IMR-90 (cell line): ENCODE results near the gene ARHGEF10L. TPM values are rescaled to one million over a fixed set of nuclear protein-coding genes. Genes with fewer than 3 reads are reported as not detected.

ENCODE experiments used
- ATAC-seq: fragments of 200-7000 bp; cut with Tn5 transposase; 2 replicates; pipeline ENCODE4 v1.9.1; 2020; ENCODE audit warnings: low read depth, mild to moderate bottlenecking, moderate library complexity
- BruUV-seq: library from RNA; stranded (reverse); fragments of 400-500 nt; replicated peaks from 2 replicates; lab custom pipeline; 2021; lab: Mats Ljungman, UMichigan
- CTCF ChIA-PET: fragments of 300-600 bp; formaldehyde crosslinking; extraction: SDS; loops from one replicate; lab custom pipeline; 2021; ENCODE audit warnings: antibody characterized with exemption; lab: Yijun Ruan, JAX
- POLR2A ChIA-PET: fragments of 300-600 bp; sonication (Branson Sonifier 250); formaldehyde crosslinking; loops from one replicate; lab custom pipeline; 2022; ENCODE audit warnings: antibody characterized with exemption; ENCODE audit not compliant: unreplicated experiment; lab: Charles Lee
- DNase-seq: peaks from one replicate; pipeline ENCODE4 v3.0.0; 2013
- H2AFZ ChIP-seq: replicated peaks from 2 replicates; pipeline ENCODE3; 2013; ENCODE audit warnings: low read length, mild to moderate bottlenecking; ENCODE audit not compliant: poor library complexity
- H2AK5ac ChIP-seq: 2 replicates; pipeline ENCODE4 v1.6.1; 2013; ENCODE audit warnings: low read depth, low read length, inconsistent platforms
- H2AK9ac ChIP-seq: replicated peaks from 2 replicates; pipeline ENCODE3; 2013; ENCODE audit warnings: mild to moderate bottlenecking, low read depth, low read length, moderate library complexity; ENCODE audit not compliant: poor library complexity
- H2BK120ac ChIP-seq: 2 replicates; pipeline ENCODE4 v1.6.1; 2013; ENCODE audit warnings: low read depth, low read length, inconsistent platforms
- H2BK15ac ChIP-seq: 3 replicates; pipeline ENCODE4 v1.6.1; 2013; ENCODE audit warnings: low read depth, low read length, inconsistent platforms
- H2BK20ac ChIP-seq: 2 replicates; pipeline ENCODE4 v1.6.1; 2013; ENCODE audit warnings: low read depth, mild to moderate bottlenecking, inconsistent platforms, low read length, moderate library complexity
- H2BK5ac ChIP-seq: 2 replicates; pipeline ENCODE4 v1.6.1; 2013; ENCODE audit warnings: mild to moderate bottlenecking, low read depth, low read length, inconsistent platforms; ENCODE audit not compliant: poor library complexity, severe bottlenecking
- H3K14ac ChIP-seq: replicated peaks from 2 replicates; pipeline ENCODE4 v1.6.1; 2013; ENCODE audit warnings: low read depth, low read length, inconsistent platforms
- H3K18ac ChIP-seq: 2 replicates; pipeline ENCODE4 v1.6.1; 2013; ENCODE audit warnings: low read depth, low read length, control low read depth
- H3K23ac ChIP-seq: 2 replicates; pipeline ENCODE4 v1.6.1; 2013; ENCODE audit warnings: low read depth, low read length, inconsistent platforms
- H3K27ac ChIP-seq: 2 replicates; pipeline ENCODE4 v1.5.1; 2013; ENCODE audit warnings: mild to moderate bottlenecking, control low read depth, low read length; ENCODE audit not compliant: insufficient read depth
- H3K27me3 ChIP-seq: 2 replicates; pipeline ENCODE4 v1.6.1; 2013; ENCODE audit warnings: low read length; ENCODE audit not compliant: control insufficient read depth, insufficient read depth
- H3K36me3 ChIP-seq: 2 replicates; pipeline ENCODE4 v1.6.1; 2013; ENCODE audit warnings: low read length, mixed read lengths; ENCODE audit not compliant: control insufficient read depth, insufficient read depth
- H3K4ac ChIP-seq: 2 replicates; pipeline ENCODE4 v1.6.1; 2013; ENCODE audit warnings: low read depth, low read length, inconsistent platforms
- H3K4me1 ChIP-seq: 2 replicates; pipeline ENCODE4 v1.6.1; 2013; ENCODE audit warnings: low read length, mixed read lengths; ENCODE audit not compliant: control insufficient read depth, insufficient read depth
- H3K4me2 ChIP-seq: 2 replicates; pipeline ENCODE4 v1.6.1; 2013; ENCODE audit warnings: low read depth, mild to moderate bottlenecking, control low read depth, low read length, moderate library complexity
- H3K4me3 ChIP-seq: 2 replicates; pipeline ENCODE4 v1.5.1; 2013; ENCODE audit warnings: low read depth, mild to moderate bottlenecking, control low read depth, low read length, moderate library complexity; ENCODE audit not compliant: insufficient read depth
- H3K56ac ChIP-seq: 2 replicates; pipeline ENCODE4 v1.6.1; 2013; ENCODE audit warnings: low read length, inconsistent platforms; ENCODE audit not compliant: insufficient read depth; ENCODE audit errors: extremely low read depth
- H3K79me1 ChIP-seq, 2 experiments: 2 replicates each; pipeline ENCODE4 v1.6.1; 2013; ENCODE audit warnings: low read length in 2 of 2, inconsistent platforms in 1 of 2, low read depth in 1 of 2
- H3K9ac ChIP-seq: 2 replicates; pipeline ENCODE4 v1.6.1; 2013; ENCODE audit warnings: low read depth, low read length, control low read depth
- H3K9me1 ChIP-seq: 2 replicates; pipeline ENCODE4 v1.6.1; 2013; ENCODE audit warnings: low read length, inconsistent platforms; ENCODE audit not compliant: insufficient read depth
- H3K9me3 ChIP-seq: 2 replicates; pipeline ENCODE4 v1.6.1; 2013; ENCODE audit warnings: low read length; ENCODE audit not compliant: control insufficient read depth, insufficient read depth
- H4K20me1 ChIP-seq: 2 replicates; pipeline ENCODE4 v1.6.1; 2013; ENCODE audit warnings: low read length, inconsistent platforms; ENCODE audit not compliant: insufficient read depth
- H4K5ac ChIP-seq: 2 replicates; pipeline ENCODE4 v1.6.1; 2013; ENCODE audit warnings: mild to moderate bottlenecking, low read depth, low read length, control low read depth
- H4K8ac ChIP-seq, 2 experiments: 2 replicates each; pipeline ENCODE4 v1.6.1; 2013; ENCODE audit warnings: low read depth in 2 of 2, low read length in 2 of 2, control low read depth in 1 of 2, inconsistent platforms in 1 of 2
- H4K91ac ChIP-seq: 2 replicates; pipeline ENCODE4 v1.6.1; 2013; ENCODE audit warnings: low read depth, low read length, inconsistent platforms; ENCODE audit not compliant: insufficient read depth
- FOS ChIP-seq: fragments of 150-350 bp; IDR thresholded peaks from 2 replicates; pipeline ENCODE4 v1.6.1; 2016; ENCODE audit warnings: low read depth, low read length
- WGBS, 2 experiments: methylation state at CpG; one replicate each; pipeline versions ENCODE4 v1.1.5 to v1.1.7; 2013; ENCODE audit warnings: missing lambda C conversion rate in 2 of 2; ENCODE audit not compliant: insufficient read length in 1 of 2; ENCODE audit errors: extremely low coverage in 2 of 2; 5-methylcytosine and 5-hydroxymethylcytosine counted together
- dilution Hi-C: fragments of 300-500 bp; cut with HindIII; formaldehyde crosslinking; loops from one replicate; pipeline ENCODE4 v1.14.3; 2018; ENCODE audit warnings: low sequenced_read_pairs; ENCODE audit not compliant: unreplicated experiment
- in situ Hi-C: fragments of 300-500 bp; cut with MboI; formaldehyde crosslinking; loops from 3 replicates; pipeline ENCODE4 v1.14.3; 2019; ENCODE audit warnings: low sequenced_read_pairs, inconsistent platforms, mixed read lengths
- intact Hi-C: fragments of 100-400 bp; cut with micrococcal nuclease; formaldehyde crosslinking; loops from 2 replicates; pipeline ENCODE4 v1.10.0; 2022
- polyA plus RNA-seq, 3 experiments: library from polyadenylated mRNA; depleted of rRNA; stranded (reverse); fragments of >200 nt; gene quantifications; 2 replicates each; pipeline ENCODE4 v1.2.3, GENCODE V29; 2012; ENCODE audit warnings: low replicate concordance in 1 of 3
- total RNA-seq: library from RNA; depleted of rRNA; stranded (reverse); fragments of >200 nt; gene quantifications from 2 replicates; pipeline ENCODE4 v1.2.3, GENCODE V29; 2012
- TF ChIP-seq, protein P1 (sequence below): fragments of 150-350 bp; IDR thresholded peaks from 2 replicates; pipeline ENCODE4 v1.6.1; 2016; ENCODE audit warnings: low read depth, mild to moderate bottlenecking, low read length, moderate library complexity, borderline replicate concordance

The ARHGEF10L gene
- total and polyA plus RNA-seq, 2 of the 4 experiments (the other 2 are of a cell fraction): 4.8 to 12.4 TPM

DNA sequence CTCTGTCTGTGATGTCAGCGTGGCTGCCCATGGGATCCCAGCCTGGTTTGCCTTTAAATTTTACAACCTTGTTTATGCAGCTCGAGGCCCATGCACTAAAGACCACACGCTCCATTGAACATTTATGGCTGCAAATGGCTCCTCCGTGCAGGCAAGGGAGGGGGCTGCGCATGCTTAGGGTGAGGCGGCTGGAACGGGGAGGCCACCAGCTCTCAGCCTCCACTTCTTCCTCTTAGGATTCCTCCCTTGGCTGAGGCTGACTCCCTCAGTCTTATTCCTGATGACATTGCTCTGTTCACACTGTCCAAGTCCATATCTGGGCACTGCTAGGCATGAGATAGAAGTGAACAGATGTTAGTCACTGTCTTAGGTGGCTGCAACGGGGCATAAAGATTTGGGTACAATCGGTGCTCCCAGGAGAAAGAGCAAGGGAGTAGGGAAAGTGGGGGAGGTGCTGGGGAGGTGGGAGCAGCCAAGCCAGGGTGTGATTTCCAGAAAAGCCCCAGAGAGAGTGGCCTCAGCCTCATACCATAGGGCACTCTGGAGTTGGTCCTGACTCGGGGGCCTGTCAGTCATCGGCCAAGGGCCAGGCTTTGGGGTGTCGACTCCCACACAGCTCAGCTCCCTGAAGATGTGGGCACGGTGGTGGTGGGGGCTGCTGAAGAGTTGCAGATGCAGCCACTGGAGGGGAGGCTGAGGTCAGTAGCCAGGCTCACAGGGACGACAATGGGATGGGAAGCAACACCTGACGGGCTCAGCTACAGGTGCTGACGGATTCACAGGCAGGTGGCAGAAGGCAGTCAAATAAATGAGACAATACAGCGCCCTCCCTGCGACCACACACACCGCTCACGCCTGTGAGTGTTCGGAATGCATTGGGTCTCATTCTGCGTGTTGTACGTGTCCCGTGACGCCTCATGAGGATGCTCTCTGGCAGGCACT lies 178.4 kb downstream of the ARHGEF10L start:
- H3K79me1 ChIP-seq: no peaks in the 10 kb centered on the region
- H3K9me3 ChIP-seq: no peaks in the 10 kb centered on the region
- TF ChIP-seq FOS: no peak
- TF ChIP-seq, protein P1, sequence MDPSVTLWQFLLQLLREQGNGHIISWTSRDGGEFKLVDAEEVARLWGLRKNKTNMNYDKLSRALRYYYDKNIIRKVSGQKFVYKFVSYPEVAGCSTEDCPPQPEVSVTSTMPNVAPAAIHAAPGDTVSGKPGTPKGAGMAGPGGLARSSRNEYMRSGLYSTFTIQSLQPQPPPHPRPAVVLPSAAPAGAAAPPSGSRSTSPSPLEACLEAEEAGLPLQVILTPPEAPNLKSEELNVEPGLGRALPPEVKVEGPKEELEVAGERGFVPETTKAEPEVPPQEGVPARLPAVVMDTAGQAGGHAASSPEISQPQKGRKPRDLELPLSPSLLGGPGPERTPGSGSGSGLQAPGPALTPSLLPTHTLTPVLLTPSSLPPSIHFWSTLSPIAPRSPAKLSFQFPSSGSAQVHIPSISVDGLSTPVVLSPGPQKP: no peak
- H3K4ac ChIP-seq: no peak overlapping the region
- no peaks in the 10 kb centered on the region for H3K36me3 ChIP-seq
- ATAC-seq (no peak), DNase-seq (no peak)
- no peak overlapping the region for H2BK120ac ChIP-seq
- dilution Hi-C loops (no loop called here), intact Hi-C loops (no loop called here), in situ Hi-C loops (no loop called here)
- no peaks in the 10 kb centered on the region for H4K20me1 ChIP-seq
- peaks cover 5% of the 10 kb centered on the region for H3K27me3 ChIP-seq
- POLR2A ChIA-PET: no interaction called here
- H3K18ac ChIP-seq: no peak overlapping the region
- H2AFZ ChIP-seq: no peak overlapping the region
- H4K8ac ChIP-seq: no peak overlapping the region
- peak overlapping the region; percentile 66 for H2AK9ac ChIP-seq
- H2AK5ac ChIP-seq: no peak overlapping the region
- no peaks in the 10 kb centered on the region for H3K4me1 ChIP-seq
- H2BK15ac ChIP-seq: no peak overlapping the region
- no peak overlapping the region for H2BK5ac ChIP-seq
- H2BK20ac ChIP-seq: no peak overlapping the region
- whole genome bisulfite sequencing, 2 experiments: 70% methylated on average over 11 of the region's 25 CpGs; no CpG with 5 or more reads in 1 of the 2 experiments
- no peak overlapping the region for H4K91ac ChIP-seq
- BruUV-seq: no TSS peak
- no peaks in the 10 kb centered on the region for H3K9me1 ChIP-seq
- CTCF ChIA-PET: no interaction called here
- H4K5ac ChIP-seq: no peak overlapping the region
- no peak overlapping the region for H3K9ac ChIP-seq
- H3K14ac ChIP-seq: no peak overlapping the region
- no peak overlapping the region for H3K4me2 ChIP-seq
- no peak overlapping the region for H3K4me3 ChIP-seq
- H3K56ac ChIP-seq: no peak overlapping the region
- H3K27ac ChIP-seq: no peak overlapping the region
- no peak overlapping the region for H3K23ac ChIP-seq
